GM18867 (cell line): ENCODE results near the gene PATE1.
"Not testable (repeated sequence)": the region's sequence is repeated elsewhere in the genome, so short reads cannot be mapped to it uniquely, and the experiment has no call there.

Experiments used
- ATAC-seq: cut with Tn5 transposase; IDR thresholded peaks from one replicate; pipeline ENCODE4 v1.9.1; 2021; ENCODE audit warnings: mild to moderate bottlenecking, moderate library complexity; ENCODE audit not compliant: unreplicated experiment

Gene PATE1, protein sequence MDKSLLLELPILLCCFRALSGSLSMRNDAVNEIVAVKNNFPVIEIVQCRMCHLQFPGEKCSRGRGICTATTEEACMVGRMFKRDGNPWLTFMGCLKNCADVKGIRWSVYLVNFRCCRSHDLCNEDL

DNA sequence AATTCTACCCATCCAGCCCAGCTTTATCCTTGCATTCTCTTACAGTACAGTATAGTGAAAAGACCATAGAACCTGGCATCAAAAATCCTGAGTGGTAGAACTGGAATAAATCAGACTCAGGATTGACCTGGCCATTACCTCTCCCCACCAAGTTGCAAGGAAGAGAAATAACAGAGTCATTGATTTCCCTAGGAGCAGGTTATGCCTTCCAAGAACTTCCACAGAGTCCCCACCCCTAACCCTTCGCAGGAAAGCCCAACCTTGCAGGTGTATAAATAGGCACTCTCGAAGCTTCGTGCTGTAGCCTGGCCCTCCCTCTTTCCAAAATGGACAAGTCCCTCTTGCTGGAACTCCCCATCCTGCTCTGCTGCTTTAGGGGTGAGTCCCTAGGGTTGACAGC, at the start of gene PATE1:
Gene PATE1, plus strand, starts transcription at position 301 of the 400 bp plus-strand sequence. Its CDS starts 26 bp downstream, at position 327.
- ATAC-seq, result no peak

DNA sequence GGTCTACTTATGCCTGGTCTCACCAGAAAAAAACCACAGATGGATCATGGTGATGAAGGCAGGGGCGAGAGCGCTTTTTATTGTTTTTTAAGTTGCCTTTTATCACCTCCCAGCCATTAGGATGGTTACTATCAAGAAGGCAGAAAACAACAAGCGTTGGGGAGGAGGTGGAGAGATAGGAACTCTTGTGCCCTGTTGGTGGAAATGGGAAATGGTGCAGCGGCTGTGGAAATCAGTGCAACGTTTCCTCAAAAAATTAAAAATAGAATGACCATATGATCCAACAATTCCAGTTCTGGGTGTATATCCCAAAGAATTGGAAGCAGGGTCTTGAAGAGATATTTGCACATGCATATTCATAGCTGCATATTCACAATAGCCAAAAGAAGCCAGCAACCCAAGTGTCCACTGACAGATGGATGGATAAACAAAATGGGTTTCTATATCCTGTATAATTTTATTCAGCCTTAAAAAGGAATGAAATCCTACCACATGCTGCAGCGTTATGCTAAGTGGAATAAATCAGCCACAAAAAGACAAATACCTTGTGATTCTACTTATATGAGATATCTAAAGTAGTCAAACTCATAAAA, 45.0 kb upstream of the PATE1 start:
- ATAC-seq, result no peak

DNA sequence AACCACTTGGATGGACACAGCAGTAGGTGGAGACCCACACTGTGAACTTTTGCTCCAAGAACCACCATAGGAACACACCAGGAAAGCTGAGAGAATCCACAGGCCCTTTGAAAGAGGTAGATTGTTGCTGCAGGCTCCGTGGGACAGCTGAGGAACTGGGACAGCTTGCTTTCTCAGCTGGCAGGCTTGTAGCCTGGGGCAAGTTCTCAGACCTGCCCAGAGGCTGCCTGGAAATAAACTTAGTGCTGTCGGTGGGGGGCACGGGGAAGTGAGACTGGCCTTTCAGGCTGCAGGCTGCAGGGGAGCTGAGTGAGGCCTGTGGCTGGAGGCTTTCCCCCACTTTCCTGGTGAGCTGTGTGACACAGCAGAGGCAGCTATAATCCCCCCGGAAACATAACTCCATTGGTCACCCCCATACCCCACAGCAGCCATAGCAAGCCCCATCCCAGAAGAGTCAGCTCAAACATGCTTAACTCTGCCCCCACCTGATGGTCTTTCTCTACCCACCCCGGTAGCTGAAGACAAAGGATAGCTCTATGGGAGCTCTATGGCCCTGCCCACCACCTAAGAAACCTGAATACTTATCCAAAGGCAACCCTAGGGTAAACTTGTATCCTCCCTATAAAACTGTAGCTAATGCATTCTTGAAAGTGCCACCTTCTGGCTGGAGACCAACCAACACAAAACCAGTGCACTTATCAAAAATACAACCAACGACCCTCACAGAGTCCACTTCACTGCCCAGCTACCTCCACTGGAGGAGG, 44.0 kb upstream of the PATE1 start:
- ATAC-seq, result no peak

DNA sequence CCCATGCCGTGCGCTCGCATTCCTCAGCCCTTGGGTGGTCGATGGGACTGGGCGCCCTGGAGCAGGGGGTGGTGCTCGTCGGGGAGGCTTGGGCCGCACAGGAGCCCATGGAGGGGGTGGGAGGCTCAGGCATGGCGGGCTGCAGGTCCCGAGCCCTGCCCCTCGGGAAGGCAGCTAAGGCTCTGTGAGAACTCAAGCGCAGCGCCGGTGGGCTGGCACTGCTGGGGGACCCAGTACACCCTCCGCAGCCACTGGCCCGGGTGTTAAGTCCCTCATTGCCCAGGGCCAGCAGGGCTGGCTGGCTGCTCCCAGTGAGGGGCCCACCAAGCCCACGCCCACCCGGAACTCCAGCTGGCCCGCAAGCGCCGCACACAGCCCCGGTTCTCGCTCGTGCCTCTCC, 41.4 kb upstream of the PATE1 start:
- ATAC-seq, result not testable (repeated sequence)

DNA sequence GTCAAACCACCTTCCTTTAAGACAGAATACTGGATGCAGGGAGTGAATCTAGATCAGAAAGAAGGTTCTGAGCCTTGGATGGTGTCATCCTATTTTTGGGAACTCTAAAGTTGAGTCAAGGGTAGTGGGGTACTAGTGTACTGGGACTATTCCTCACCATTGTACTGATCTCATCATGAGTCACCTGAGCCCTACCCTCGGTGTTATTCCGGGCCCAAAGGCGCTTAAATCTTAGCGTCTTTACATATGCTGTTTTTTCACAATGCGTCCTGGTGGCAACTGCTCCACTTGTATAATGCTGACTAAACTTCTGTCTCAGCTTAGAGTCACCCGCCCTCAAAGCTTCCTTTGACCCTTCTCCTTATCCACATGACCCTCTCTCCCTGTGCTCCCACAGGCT, 25.3 kb upstream of the PATE1 start:
- ATAC-seq, result no peak

DNA sequence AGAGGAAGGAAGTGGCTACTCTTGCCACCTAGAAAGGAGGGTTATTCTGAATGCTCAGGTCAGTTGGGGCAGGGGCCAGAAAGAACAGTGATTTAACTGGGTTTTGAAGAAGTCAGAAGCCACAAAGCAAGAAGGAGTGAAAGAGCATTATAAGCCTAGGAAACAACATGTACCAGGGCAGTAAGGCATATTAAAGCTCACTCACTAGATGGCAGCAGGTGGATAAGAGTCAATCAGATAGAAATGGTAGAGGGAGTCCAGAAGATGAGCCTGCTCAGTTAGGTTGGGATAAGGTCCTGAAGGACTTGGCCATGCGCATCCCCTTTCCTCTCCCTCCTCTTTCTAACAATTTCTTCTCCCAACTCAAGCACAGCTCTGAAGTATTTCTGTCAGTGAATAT, 22.0 kb upstream of the PATE1 start:
- no peak for ATAC-seq

DNA sequence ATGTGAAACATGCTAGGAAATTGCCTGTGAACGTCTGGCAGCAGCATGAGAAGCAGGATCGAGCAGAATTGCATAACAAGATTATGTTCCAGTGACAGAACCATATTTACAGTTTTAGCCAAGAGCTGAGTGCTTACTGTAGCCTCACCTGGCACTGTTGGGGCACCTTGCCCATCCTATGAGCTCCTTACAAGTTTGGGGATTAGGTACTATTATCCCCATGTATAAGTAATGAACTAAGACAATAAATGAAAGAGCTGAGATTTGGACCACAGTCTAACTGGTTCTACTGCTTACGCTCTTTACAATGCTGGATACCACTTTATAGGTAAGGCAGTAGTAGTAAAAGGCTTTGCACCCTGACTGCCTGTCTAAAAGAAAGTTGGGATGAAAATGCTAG, 17.1 kb upstream of the PATE1 start:
- ATAC-seq, result no peak

DNA sequence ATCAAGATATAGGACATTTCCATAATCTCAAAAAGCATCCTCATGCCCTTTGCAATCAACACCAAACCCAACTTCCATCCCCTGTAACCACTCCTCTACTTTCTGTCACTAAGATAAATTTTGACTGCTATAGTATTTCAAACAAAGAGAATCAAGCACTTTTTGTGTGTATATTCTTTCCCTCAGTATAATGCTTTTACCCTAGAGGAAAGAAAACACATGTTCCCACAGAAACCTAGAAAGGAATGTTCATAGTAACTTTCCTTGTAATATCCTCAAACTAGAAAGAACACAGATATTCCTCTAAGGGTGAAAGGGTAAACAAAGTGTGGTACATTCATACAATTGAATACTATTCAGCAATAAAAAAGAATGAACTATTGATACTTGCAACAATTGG, 5.5 kb upstream of the PATE1 start:
- no peak for ATAC-seq

DNA sequence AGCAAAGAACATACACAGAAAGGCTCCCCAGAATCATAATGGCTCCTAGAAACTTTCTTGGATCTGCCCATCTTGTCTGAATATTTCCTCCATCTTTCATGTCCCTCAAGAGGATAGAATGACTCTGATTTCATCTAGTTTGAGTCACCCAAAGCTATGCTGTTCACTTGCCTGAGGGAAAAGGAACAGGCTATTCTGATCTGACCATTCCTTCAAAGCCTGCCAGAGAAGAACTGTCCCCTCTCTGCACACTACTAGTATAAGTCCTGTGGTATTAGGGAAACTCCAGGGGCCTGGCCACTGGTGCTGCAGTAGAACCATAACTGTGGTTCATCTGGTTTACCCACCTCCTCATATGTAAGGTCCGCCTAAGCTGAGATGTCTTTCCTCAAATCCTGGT, 2.4 kb upstream of the PATE1 start:
- no peak for ATAC-seq

DNA sequence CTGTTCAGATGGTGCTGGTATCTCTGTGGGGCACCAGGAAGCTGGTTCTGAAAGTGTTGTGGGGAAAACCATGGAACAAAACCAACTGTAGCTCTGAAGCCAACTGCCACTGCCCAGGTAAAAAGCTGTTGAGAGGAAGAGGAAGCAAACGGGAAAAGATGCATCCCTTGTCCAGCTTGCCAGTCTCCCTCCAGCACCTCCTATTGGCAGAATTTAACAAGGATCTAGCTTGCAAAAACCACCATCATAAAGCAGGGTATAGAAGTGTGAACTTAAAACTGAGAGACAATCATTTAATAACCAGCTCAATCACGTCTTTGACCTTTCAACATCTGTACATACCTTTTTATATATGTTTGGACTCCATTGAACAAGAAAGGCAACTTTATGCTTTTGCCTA, 4.5 kb downstream of the PATE1 start:
- ATAC-seq, result no peak

DNA sequence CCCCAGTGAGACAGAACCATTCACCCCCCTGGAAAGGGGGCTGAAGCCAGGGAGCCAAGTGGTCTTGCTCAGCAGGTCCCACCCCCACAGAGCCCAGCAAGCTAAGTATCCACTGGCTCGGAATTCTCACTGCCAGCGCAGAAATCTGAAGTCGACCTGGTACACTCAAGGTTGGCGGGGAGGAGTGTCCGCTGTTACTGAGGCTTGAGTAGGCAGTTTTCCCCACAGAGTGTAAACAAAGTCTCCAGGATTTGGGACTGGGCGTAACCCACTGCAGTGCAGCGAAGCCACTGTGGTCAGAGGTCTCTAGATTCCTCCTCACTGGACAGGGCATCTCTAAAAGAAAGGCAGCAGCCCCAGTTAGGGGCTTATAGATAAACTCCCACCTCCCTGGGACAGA, 10.0 kb downstream of the PATE1 start:
- no peak for ATAC-seq

DNA sequence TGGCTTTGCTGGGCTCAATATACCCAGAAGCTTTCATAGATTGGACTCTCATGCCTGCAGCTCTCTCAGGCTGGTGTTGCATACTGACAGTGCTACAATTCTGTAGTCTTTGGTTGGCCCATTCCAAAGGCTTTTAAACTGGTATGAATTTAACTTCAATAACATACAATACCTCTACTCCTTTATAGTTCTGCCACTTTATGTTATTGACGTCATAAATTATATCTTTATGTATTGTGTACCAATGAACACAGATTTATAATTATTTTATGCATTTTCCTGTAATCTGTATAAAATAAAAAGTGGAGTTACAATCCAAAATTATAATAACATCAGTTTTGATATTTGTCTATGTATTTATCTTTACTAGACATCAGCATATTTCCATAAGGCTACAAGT, 16.4 kb downstream of the PATE1 start:
- ATAC-seq, result no peak

DNA sequence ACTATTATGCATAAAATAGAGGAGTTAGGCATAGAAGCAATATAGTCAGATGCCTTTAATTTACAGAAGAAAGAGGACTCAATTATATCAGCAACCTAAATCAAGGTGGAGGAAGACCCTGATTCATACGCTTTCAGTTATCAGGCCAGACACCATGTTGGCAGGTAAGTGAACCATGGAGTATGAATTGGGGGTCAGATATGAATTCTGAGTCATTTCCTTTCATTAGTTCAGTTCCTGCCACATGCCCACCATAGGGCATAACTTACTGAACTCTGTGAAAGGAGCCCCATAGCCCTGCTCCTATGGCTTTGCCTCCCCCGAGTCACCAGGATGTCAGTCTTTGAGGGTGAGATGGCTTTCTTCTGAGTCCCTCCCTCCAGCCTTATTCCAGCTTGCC, 17.4 kb downstream of the PATE1 start:
- ATAC-seq, result no peak

DNA sequence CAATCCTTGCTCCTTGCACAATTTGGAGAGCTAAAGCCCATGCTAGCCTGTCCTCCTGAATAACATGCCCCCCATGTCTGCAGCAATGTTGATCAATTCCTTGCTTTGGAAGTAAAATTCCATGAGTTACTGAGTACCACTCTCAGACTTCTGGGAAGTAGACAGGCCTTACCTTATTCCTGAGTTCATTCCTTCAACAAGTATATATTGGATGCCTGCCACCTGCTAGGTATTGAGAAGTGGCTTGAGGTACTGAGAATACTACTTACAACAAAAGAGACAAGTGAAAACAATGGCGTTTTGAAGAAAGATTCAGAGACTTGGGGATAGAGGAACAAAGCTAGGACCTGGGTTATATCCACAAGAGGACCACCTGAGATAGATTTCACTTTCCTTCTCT, 20.2 kb downstream of the PATE1 start:
- no peak for ATAC-seq

DNA sequence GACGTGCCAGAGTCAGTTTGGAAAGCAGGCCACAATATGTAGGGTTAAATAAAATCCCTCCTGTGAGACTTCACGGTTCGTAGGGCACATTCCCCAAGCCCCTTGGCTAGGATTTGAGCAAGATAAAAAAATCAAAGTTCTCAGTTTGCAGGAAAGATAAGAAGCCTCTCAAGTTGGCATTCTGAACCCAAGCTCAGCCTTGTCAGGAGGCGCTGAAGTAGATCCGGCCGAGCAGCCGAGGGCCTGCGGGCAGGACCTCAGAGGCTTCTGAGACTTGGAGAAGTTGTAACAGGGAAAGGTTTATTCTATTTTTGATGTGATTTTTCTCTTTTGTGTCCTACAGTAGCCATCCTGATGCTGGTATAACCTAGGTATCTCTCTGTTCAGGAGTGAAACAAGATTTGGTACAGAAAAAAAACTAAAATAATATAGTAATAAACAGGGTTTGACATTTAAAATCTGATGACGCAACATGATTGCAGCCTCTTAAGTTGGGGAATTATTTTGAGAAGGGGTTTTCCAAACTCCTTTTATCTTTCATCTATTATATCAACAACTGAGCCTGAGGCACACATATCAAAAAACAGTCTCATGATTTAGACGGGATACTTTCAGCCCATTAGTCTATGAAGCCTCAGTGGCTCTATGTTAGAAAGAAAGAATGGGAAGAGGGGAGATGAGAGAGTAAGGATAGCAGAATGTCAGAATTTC, 22.4 kb downstream of the PATE1 start:
- no peak for ATAC-seq

DNA sequence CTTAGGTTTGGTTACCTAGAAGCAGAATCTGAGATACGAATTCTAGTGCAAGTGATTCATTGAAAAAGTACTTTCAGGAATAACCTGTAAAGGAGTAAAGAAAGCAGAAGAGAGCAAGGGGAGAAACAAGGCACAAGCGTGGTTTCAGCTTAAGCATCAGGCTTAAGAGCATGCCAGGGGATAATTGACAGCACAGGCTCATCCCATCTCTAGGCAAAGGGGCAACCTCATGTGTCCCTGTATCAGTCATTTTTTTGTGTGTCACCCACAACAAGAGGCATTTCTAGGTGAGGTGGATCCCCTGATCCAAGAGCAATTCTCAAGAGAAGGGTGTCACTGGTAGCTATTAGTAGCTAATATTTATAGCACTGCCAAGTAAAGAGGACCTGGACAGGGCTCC, 24.5 kb downstream of the PATE1 start:
- no peak for ATAC-seq

DNA sequence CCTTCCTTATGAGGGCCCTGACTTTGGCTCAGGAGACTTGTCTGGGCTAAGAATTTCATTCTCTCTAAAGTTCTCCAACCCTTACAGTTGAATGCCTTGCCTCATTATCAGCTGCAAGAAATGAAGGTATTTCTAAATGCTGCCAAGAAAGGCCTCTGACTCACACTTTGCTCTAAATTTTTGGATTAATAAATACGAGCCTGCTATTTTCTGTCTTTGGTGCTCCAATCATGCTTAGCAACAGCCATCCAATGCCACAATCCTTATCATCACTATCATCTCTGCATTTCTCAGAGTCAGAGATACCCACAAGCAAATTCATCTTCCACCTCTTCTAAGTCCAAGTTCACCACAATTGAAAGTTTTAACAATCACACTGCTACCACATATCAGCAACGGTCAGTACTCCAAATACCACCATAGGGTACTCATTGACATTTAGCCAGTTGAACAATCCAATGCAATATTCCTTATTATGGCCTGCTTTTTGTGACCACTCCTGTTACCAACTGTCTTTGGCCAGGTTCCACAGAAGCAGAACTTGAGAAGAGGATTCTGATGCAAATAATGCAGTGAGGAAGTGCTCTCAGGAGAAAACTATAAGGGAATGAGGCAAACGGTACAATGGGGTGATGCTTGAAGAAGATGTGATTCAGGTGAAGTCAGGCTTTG, 26.9 kb downstream of the PATE1 start:
- ATAC-seq, result no peak

DNA sequence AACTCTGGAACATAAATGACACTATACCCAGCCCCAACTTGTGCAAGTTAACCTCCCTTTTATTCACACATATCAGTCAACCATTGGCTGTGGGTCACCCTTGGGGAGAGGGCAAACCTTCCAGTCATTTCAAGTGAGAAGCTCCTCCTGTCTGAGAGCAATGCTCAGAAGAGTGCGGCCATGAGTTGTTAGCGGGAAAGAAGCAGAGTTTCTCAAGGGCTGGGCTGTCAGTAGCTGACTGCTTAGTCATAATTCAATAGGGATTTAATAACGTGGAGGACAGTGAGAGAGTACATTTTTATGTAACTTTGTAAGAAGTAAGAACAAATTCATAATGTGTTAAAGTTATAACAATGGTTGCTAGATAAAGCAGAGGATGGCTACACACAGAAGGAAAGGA, 27.4 kb downstream of the PATE1 start:
- ATAC-seq, result no peak

DNA sequence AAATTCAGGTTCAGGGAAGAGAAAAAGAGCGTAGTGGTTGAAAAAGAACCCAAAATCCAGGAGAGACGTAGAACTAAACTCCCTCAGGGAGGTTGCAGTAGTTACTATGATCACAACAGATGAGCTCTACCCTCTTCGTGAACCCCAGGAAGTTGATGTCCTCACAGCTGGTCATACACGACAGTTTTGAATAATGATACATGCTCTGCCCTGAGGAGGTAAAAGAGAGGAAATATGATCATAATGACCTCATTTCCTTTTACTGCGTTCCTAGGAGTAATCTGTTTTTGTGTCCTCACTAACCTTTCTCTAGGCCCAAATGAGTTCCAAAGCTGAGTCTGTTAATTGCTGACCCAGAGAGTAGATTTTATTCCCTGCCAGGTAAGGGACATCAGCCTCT, 31.2 kb downstream of the PATE1 start:
- no peak for ATAC-seq

DNA sequence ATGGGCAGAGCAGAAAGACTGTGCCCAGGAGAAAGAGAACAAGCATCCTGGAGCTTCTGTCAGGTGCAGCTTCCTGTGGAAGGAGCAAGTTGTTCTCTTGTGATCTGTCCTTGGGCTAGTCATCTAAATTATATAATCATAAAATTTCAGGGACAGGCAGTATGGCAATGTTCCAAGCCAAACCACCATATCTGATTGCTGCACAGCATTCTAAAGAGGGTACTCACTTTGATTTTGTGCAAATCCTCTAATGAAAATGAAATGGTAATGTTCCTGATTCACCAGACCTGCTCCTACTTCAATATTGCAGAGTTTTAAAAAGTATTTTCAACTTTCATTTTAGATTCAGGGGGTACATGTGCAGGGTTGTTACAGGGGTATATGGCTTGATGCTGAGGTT, 32.6 kb downstream of the PATE1 start, which contains the start of gene PATE2:
Gene PATE2, minus strand, starts transcription at position 101 of the 400 bp plus-strand sequence. Its CDS starts 55 bp downstream, at position 46.
- ATAC-seq, result no peak

DNA sequence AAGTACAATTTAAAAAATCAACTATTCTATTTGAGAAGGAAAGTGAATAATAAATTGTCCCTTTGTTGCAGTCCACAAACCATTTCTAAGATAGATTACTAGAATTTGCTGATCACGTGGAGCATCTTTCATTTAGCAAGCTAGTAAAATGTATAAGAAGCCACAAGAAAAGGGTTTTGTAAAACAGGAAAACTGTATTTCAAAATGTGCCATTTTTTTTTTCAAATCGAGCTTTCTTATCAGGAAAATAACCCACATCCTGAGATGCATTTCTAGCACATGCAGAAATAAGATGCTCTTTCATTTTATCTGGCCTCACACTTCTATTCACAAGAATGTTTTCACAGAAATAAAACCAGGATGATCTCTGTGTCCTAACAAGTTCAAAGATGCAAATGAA, 38.6 kb downstream of the PATE1 start:
- ATAC-seq, result no peak
